SK-N-SH treated with all-trans-retinoic acid at 6 μM for 48 hours (cell line): ENCODE data around the gene RGCC.

Experiments
- ATAC-seq: fragments of 200-7000 bp; cut with Tn5 transposase; 3 replicates; pipeline ENCODE4 v1.9.1; 2020; ENCODE audit warnings: mild to moderate bottlenecking, moderate library complexity
- ARNTL ChIP-seq: fragments of 450-650 bp; formaldehyde crosslinking; IDR thresholded peaks from 2 replicates; pipeline ENCODE4 v1.5.0; 2020; ENCODE audit warnings: low read depth, mild to moderate bottlenecking, moderate library complexity, borderline replicate concordance
- CSDC2 ChIP-seq: fragments of 250-450 bp; sonication (Bioruptor Pico); IDR thresholded peaks from 2 replicates; pipeline ENCODE4 v1.5.0; 2020; ENCODE audit warnings: mild to moderate bottlenecking, moderate library complexity
- ESRRG ChIP-seq: fragments of 250-450 bp; sonication (Bioruptor Pico); IDR thresholded peaks from 2 replicates; pipeline ENCODE4 v1.6.1; 2021; ENCODE audit warnings: mild to moderate bottlenecking
- GLIS3 ChIP-seq: fragments of 250-450 bp; sonication (Bioruptor Pico); IDR thresholded peaks from 2 replicates; pipeline ENCODE4 v1.5.0; 2020; ENCODE audit warnings: mild to moderate bottlenecking, moderate library complexity
- OSR1 ChIP-seq: fragments of 250-450 bp; sonication (Bioruptor Pico); IDR thresholded peaks from 2 replicates; pipeline ENCODE4 v1.8.0; 2022; ENCODE audit warnings: moderate library complexity, mild to moderate bottlenecking, inconsistent platforms
- PPARA ChIP-seq: fragments of 250-450 bp; sonication (Bioruptor Pico); IDR thresholded peaks from 2 replicates; pipeline ENCODE4 v1.5.0; 2020; ENCODE audit warnings: mild to moderate bottlenecking, borderline replicate concordance
- RARB ChIP-seq: fragments of 250-450 bp; sonication (Bioruptor Pico); IDR thresholded peaks from 2 replicates; pipeline ENCODE4 v1.8.0; 2021; ENCODE audit warnings: mild to moderate bottlenecking, moderate library complexity
- SNAI2 ChIP-seq: fragments of 250-450 bp; sonication (Bioruptor Pico); IDR thresholded peaks from 2 replicates; pipeline ENCODE4 v1.5.0; 2020; ENCODE audit warnings: mild to moderate bottlenecking, moderate library complexity
- TCF4 ChIP-seq: fragments of 250-450 bp; sonication (Bioruptor Pico); IDR thresholded peaks from 2 replicates; pipeline ENCODE4 v1.8.0; 2021; ENCODE audit warnings: mild to moderate bottlenecking, moderate library complexity, borderline replicate concordance
- TOX ChIP-seq: fragments of 250-450 bp; sonication (Bioruptor Pico); IDR thresholded peaks from 2 replicates; pipeline ENCODE4 v1.8.0; 2021; ENCODE audit warnings: mild to moderate bottlenecking, moderate library complexity, borderline replicate concordance
- ZC3H10 ChIP-seq: fragments of 250-450 bp; sonication (Bioruptor Pico); IDR thresholded peaks from 2 replicates; pipeline ENCODE4 v1.5.1; 2021; ENCODE audit warnings: mild to moderate bottlenecking, moderate library complexity
- ZFP3 ChIP-seq: fragments of 250-450 bp; sonication (Bioruptor Pico); IDR thresholded peaks from 2 replicates; pipeline ENCODE4 v1.5.0; 2020; ENCODE audit warnings: mild to moderate bottlenecking, moderate library complexity
- ZNF565 ChIP-seq: fragments of 450-650 bp; formaldehyde crosslinking; conservative IDR thresholded peaks from 2 replicates; pipeline ENCODE4 v1.5.0; 2020; ENCODE audit warnings: low read depth, mild to moderate bottlenecking, moderate library complexity
- ZNF70 ChIP-seq: fragments of 450-650 bp; formaldehyde crosslinking; IDR thresholded peaks from 2 replicates; pipeline ENCODE4 v1.5.0; 2020; ENCODE audit warnings: mild to moderate bottlenecking, moderate library complexity
- TF ChIP-seq, protein P1 (sequence below): fragments of 250-450 bp; sonication (Bioruptor Pico); IDR thresholded peaks from 2 replicates; pipeline ENCODE4 v1.5.1; 2021; ENCODE audit warnings: mild to moderate bottlenecking, moderate library complexity
- TF ChIP-seq, protein P2 (sequence below): fragments of 250-450 bp; sonication (Bioruptor Pico); IDR thresholded peaks from 2 replicates; pipeline ENCODE4 v1.8.0; 2021; ENCODE audit warnings: low read depth, mild to moderate bottlenecking, moderate library complexity, borderline replicate concordance
- TF ChIP-seq, protein P3 (sequence below): fragments of 250-450 bp; sonication (Bioruptor Pico); IDR thresholded peaks from 2 replicates; pipeline ENCODE4 v1.5.0; 2020; ENCODE audit warnings: mild to moderate bottlenecking, moderate library complexity

Gene RGCC

DNA sequence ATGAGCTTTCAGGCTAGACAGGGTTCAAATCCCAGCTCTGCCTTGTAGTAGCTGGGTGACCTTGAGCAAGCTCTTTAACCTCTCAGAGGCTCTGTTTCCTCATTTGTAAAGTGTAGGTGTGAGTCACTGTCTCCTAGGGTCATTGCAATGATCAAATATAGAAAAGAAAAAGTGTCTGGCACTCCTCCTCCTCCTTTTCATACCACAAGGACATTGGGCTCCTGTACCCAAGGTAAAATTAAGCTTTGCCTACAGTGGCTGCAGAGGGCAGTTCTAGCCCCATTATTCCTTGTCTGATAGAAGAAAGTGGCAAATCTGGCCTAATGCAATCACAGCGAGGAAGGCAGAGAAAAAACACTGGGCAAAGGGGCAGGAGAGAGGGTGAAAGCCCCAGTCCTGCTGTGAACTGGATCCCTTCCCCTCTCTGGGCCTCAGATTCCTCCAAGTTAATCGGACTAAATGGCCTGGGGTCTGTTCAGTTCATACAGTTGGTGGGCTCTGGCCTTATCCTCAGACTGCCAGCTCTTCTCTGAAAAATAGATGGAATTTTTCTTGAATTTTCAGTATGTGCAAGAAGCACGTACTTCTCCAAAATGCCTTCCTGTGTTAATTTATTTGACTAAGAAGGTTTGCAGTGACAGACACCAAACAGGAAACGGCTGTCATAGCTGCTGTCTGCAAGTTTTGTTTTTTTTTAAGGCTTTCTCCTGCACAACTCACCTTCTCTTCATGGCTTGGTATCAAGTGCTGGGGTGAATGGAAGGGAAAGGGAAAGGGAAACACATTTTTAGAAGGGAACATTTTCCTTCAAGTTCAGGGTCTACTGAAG, 35.3 kb downstream of the RGCC start:
- ATAC-seq, result no peak
- no peak for TF ChIP-seq PPARA (CRISPR knock-in tag)
- TF ChIP-seq TCF4 (CRISPR knock-in tag), result no peak
- TF ChIP-seq TOX, result no peak
- no peak for TF ChIP-seq CSDC2
- TF ChIP-seq, protein P1, sequence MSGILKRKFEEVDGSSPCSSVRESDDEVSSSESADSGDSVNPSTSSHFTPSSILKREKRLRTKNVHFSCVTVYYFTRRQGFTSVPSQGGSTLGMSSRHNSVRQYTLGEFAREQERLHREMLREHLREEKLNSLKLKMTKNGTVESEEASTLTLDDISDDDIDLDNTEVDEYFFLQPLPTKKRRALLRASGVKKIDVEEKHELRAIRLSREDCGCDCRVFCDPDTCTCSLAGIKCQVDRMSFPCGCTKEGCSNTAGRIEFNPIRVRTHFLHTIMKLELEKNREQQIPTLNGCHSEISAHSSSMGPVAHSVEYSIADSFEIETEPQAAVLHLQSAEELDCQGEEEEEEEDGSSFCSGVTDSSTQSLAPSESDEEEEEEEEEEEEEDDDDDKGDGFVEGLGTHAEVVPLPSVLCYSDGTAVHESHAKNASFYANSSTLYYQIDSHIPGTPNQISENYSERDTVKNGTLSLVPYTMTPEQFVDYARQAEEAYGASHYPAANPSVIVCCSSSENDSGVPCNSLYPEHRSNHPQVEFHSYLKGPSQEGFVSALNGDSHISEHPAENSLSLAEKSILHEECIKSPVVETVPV (CRISPR knock-in tag), result no peak
- TF ChIP-seq ZNF70 (CRISPR knock-in tag), result no peak
- TF ChIP-seq ZC3H10 (CRISPR knock-in tag), result no peak

DNA sequence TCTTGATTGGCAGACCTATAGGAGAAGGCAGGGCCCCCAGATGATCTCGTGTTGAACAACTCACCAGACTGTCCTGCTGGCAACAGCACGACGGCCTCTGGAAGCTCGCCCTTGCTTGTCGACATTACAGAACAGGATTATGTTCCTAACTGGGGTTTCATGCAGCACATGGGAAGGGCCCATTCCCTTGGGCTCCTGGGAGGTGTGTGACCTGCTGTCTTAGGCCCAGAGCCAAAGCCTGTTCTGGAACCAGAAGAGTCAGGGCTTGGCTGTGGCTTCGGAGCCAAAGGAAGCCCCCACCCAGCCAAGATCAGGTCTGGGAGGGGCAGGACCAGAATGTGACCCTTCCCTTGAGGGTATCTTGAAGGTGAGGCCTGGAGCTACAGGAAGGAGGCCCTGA, 36.9 kb downstream of the RGCC start:
- ATAC-seq, result no peak
- TF ChIP-seq ZNF565 (CRISPR knock-in tag), result no peak
- TF ChIP-seq ESRRG (CRISPR knock-in tag), result no peak
- TF ChIP-seq, protein P1 (CRISPR knock-in tag), result no peak
- TF ChIP-seq, protein P2, sequence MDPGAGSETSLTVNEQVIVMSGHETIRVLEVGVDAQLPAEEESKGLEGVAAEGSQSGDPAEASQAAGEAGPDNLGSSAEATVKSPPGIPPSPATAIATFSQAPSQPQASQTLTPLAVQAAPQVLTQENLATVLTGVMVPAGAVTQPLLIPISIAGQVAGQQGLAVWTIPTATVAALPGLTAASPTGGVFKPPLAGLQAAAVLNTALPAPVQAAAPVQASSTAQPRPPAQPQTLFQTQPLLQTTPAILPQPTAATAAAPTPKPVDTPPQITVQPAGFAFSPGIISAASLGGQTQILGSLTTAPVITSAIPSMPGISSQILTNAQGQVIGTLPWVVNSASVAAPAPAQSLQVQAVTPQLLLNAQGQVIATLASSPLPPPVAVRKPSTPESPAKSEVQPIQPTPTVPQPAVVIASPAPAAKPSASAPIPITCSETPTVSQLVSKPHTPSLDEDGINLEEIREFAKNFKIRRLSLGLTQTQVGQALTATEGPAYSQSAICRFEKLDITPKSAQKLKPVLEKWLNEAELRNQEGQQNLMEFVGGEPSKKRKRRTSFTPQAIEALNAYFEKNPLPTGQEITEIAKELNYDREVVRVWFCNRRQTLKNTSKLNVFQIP, result no peak
- TF ChIP-seq OSR1 (CRISPR knock-in tag), result no peak
- TF ChIP-seq ZFP3, result no peak
- TF ChIP-seq, all 23 proteins: peak for 0

DNA sequence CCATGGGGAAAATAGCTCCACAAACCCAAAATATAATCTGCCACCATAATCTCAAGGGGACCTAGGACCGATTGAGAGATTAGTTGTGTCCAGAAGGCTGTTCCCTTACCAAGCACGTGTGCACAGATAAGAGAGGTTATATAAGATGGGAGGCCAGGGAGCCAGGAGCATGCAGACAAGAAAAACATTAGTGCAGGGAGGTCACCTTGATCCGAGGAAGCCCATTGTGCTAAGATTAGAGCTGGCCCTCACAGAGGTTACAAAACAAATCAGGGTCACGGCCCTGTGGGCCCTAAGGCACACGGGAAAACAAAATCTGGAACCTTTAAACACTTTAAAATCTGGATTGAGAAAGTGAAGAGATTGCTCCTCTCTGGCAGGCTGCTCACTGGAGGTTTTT, 37.7 kb downstream of the RGCC start:
- no peak for ATAC-seq
- no peak for TF ChIP-seq RARB (CRISPR knock-in tag)
- TF ChIP-seq TOX, result no peak
- no peak for TF ChIP-seq ARNTL (CRISPR knock-in tag)
- TF ChIP-seq, protein P1 (CRISPR knock-in tag), result no peak
- TF ChIP-seq ZFP3, result no peak
- no peak for TF ChIP-seq GLIS3 (CRISPR knock-in tag)
- TF ChIP-seq SNAI2 (CRISPR knock-in tag), result no peak
- TF ChIP-seq OSR1 (CRISPR knock-in tag), result no peak
- no peak for TF ChIP-seq PPARA (CRISPR knock-in tag)
- no peak for TF ChIP-seq TCF4 (CRISPR knock-in tag)
- TF ChIP-seq ZNF70 (CRISPR knock-in tag), result no peak
- TF ChIP-seq ZNF565 (CRISPR knock-in tag), result no peak
- TF ChIP-seq ESRRG (CRISPR knock-in tag), result no peak
- TF ChIP-seq, protein P3, sequence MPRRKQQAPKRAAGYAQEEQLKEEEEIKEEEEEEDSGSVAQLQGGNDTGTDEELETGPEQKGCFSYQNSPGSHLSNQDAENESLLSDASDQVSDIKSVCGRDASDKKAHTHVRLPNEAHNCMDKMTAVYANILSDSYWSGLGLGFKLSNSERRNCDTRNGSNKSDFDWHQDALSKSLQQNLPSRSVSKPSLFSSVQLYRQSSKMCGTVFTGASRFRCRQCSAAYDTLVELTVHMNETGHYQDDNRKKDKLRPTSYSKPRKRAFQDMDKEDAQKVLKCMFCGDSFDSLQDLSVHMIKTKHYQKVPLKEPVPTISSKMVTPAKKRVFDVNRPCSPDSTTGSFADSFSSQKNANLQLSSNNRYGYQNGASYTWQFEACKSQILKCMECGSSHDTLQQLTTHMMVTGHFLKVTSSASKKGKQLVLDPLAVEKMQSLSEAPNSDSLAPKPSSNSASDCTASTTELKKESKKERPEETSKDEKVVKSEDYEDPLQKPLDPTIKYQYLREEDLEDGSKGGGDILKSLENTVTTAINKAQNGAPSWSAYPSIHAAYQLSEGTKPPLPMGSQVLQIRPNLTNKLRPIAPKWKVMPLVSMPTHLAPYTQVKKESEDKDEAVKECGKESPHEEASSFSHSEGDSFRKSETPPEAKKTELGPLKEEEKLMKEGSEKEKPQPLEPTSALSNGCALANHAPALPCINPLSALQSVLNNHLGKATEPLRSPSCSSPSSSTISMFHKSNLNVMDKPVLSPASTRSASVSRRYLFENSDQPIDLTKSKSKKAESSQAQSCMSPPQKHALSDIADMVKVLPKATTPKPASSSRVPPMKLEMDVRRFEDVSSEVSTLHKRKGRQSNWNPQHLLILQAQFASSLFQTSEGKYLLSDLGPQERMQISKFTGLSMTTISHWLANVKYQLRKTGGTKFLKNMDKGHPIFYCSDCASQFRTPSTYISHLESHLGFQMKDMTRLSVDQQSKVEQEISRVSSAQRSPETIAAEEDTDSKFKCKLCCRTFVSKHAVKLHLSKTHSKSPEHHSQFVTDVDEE (CRISPR knock-in tag), result no peak
- TF ChIP-seq, protein P2, result no peak
